SH-SY5Y (cell line): ENCODE results near the gene ARVCF.

Source experiments
- GATA2 ChIP-seq: IDR thresholded peaks from 2 replicates; pipeline ENCODE4 v1.6.1; 2011; ENCODE audit warnings: mild to moderate bottlenecking, low read depth, low read length
- GATA3 ChIP-seq: IDR thresholded peaks from 2 replicates; pipeline ENCODE4 v1.6.1; 2011; ENCODE audit warnings: low read depth, mild to moderate bottlenecking, low read length, moderate library complexity

DNA sequence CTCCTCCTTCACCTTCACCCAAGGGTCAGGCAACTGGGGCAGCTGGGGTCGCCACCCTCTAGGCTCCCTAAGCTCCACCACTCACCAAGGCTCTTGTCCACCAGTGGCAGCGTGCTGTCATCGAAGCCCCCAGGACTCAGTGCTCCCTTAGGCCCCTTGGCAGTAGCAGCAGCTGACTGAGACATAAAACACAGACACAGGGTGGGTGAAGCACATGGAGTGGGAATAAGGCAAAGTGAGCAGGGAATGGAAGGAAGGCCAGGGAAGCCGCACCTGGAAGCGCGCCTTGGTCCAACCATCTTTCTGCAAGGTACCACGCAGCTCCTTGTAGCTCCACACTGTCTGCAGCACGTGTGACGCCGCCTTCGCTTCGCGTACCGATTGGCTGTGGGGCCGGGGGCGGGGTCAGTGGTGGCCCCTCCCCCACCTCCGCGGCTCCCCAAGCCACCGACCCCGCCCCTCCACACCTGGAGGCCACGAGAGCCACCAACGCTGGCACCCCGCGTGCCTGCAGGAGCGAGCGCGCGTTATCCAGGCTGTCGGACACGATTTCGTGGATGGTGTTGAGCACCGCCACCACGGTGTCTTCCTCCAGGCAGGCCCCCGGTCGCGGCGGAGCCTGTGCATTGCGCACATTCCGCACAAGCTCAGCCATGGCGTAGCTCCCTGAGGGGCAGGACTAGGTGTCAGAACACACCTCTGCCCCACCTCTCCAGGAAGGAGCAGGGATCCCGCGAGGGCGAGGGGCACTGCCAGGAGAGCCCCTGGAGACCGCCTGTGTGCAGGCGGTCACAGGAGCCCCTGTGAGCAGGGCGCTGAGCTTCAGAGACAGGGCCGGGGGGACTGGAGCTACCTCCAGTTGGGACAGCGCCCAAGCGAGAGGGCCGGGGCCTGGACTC is 43.7 kb downstream of the ARVCF start:
- TF ChIP-seq GATA2 (no peak), GATA3 (no peak)
